Measurements from ENCODE around the gene LRIT1. TPM values are rescaled to one million over a fixed set of nuclear protein-coding genes. Genes with fewer than 3 reads are reported as not detected.

The LRIT1 gene
- total RNA-seq, 3 donors from 2014 or later: not detected

DNA sequence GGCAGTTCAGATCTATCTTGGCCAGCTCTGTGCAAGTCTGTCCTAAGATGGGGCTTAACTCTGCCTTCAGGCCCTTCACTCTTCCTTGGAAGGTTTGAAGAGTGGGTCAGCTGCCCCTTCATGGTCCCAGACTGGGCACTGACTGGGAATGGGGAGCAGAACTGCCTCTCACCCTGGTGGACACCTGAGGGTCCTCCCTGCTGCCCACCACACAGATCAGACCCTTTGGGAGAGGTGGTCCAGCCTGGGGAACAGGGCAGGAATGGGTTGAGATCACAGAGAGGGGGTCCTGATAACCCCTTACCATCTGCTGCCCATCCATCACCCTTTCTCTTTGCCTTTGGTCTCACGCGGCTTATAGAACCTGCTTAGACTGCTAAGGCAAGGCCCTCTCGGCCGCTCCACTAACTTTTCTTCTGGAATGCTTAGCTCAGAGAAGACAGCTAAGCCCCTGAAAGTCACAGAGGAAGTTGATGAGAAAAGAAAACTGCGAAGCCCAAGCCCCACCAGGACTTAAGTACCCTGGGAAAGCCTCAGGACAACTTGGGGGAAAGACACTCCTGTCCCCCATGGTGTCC is 47.4 kb downstream of the LRIT1 start:
- DNase-seq (ENCODE audit: low spot score in 2 of 2): no peak
- intact Hi-C loops (cut with DNase I; ENCODE audit: low total_unique reads): no loop called here

DNA sequence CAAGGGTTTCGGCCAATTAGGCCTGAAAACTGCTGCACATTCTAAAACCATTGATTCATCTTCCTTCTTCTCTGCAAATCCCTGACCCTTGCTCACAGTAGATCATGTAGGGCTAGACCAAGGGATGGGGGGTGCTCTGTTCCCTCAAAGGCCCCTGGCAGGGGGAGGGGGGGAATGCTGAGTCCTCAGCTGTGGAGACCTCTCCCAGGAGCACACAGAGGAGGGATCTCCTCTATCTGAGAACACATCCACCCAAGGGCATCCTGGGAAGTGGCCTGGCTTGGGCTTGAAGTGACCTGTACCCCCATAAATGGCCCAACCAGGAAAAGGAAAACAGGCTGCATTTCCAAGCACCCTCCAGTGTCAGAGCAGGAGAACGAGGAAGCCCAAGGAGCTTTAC is 48.0 kb downstream of the LRIT1 start:
- intact Hi-C loops (cut with DNase I; ENCODE audit: low total_unique reads): no loop called here

More for the DNA sequence above, 47.4 kb downstream of the LRIT1 start:
- Histone ChIP-seq H3K9me3 (no peaks in the 10 kb centered on the region), H3K4me3 (peak overlapping the region; percentile 36 to 70 (median 54)), H3K4me1 (peaks cover 0 to 11% of the 10 kb centered on the region in 2 donors), H3K36me3 (no peaks in the 10 kb centered on the region), H3K27ac (no peak overlapping the region), H3K27me3 (peaks cover 6 to 50% of the 10 kb centered on the region in 2 donors)
- TF ChIP-seq, protein P1, sequence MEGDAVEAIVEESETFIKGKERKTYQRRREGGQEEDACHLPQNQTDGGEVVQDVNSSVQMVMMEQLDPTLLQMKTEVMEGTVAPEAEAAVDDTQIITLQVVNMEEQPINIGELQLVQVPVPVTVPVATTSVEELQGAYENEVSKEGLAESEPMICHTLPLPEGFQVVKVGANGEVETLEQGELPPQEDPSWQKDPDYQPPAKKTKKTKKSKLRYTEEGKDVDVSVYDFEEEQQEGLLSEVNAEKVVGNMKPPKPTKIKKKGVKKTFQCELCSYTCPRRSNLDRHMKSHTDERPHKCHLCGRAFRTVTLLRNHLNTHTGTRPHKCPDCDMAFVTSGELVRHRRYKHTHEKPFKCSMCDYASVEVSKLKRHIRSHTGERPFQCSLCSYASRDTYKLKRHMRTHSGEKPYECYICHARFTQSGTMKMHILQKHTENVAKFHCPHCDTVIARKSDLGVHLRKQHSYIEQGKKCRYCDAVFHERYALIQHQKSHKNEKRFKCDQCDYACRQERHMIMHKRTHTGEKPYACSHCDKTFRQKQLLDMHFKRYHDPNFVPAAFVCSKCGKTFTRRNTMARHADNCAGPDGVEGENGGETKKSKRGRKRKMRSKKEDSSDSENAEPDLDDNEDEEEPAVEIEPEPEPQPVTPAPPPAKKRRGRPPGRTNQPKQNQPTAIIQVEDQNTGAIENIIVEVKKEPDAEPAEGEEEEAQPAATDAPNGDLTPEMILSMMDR (IDR thresholded peaks at IDR 0.05): no peak
- no peak for TF ChIP-seq POLR2AphosphoS5 (IDR thresholded peaks at IDR 0.05)
- no peak for TF ChIP-seq POLR2A (IDR thresholded peaks at IDR 0.05)

GRCh38 chr10:84191106-84191505 is 50.2 kb downstream of the LRIT1 start:
- TF ChIP-seq, protein P1 (IDR thresholded peaks at IDR 0.05): no peak
- TF ChIP-seq POLR2A (IDR thresholded peaks at IDR 0.05) (no peak), POLR2AphosphoS5 (IDR thresholded peaks at IDR 0.05) (no peak)
- intact Hi-C loops (cut with DNase I; ENCODE audit: low total_unique reads): no loop called here
- Histone ChIP-seq H3K9me3 (no peaks in the 10 kb centered on the region), H3K27me3 (peaks cover 6 to 42% of the 10 kb centered on the region in 2 donors), H3K4me3 (no peak overlapping the region), H3K4me1 (peaks cover 0 to 11% of the 10 kb centered on the region in 2 donors), H3K27ac (no peak overlapping the region), H3K36me3 (no peaks in the 10 kb centered on the region)
- no peak for DNase-seq (ENCODE audit: low spot score in 2 of 2)

More for the DNA sequence above, 48.0 kb downstream of the LRIT1 start:
- peaks cover 6 to 53% of the 10 kb centered on the region in 2 donors for H3K27me3 ChIP-seq
- no peak for TF ChIP-seq POLR2A (IDR thresholded peaks at IDR 0.05)
- no peak overlapping the region for H3K4me3 ChIP-seq
- H3K4me1 ChIP-seq: peaks cover 0 to 11% of the 10 kb centered on the region in 2 donors
- H3K27ac ChIP-seq: no peak overlapping the region
- H3K9me3 ChIP-seq: no peaks in the 10 kb centered on the region
- DNase-seq (ENCODE audit: low spot score in 2 of 2): no peak
- no peaks in the 10 kb centered on the region for H3K36me3 ChIP-seq

DNA sequence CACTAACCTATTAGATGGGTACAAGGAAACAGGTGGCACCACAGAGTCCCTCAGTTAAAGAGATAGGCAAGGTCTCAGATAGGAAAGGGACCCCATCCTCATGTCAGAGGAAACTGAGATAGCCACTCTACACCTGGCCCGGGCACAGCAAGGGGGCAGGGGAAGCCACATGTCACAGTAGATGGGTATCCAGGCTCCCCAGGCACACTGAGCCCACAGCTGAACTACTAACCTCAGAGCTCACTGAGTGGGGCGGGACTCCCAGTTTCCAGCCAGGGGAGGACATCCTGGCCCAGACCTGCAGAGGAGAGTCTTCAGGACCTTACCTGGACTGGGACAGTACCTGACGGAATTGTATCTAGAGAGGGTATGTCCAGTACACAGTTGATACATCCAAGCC is 50.7 kb downstream of the LRIT1 start:
- H3K9me3 ChIP-seq: no peaks in the 10 kb centered on the region
- no peak for DNase-seq (ENCODE audit: low spot score in 2 of 2)
- TF ChIP-seq POLR2A (IDR thresholded peaks at IDR 0.05): no peak
- no peak for TF ChIP-seq POLR2AphosphoS5 (IDR thresholded peaks at IDR 0.05)
- TF ChIP-seq, protein P1 (IDR thresholded peaks at IDR 0.05): no peak
- no peak overlapping the region for H3K27ac ChIP-seq
- intact Hi-C loops (cut with DNase I; ENCODE audit: low total_unique reads): no loop called here
- peaks cover 6 to 39% of the 10 kb centered on the region in 2 donors for H3K27me3 ChIP-seq
- H3K4me1 ChIP-seq: peaks cover 0 to 11% of the 10 kb centered on the region in 2 donors
- H3K36me3 ChIP-seq: no peaks in the 10 kb centered on the region
- H3K4me3 ChIP-seq: no peak overlapping the region

DNA sequence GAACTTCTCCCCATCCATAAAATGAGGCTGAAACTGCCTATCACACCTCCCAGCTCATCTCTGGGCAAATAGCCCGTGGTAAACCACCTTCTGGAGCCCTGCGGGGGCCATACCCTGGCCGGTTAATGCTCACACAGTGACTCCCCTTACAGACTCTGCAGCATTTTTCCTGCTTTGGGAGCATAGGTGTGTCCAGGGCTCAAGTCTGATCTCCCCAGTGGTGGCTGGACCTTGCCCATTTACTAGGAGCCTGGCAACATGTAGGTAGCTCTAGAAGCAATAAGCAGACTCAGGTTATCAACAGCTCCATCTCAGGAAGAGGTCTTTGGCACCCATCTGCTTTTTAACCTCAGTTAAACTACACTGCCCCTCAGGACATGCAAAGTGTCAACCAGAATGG is 52.5 kb downstream of the LRIT1 start:
- intact Hi-C loops (cut with DNase I; ENCODE audit: low total_unique reads): no loop called here
- peaks cover 0 to 28% of the 10 kb centered on the region in 2 donors for H3K27me3 ChIP-seq
- TF ChIP-seq POLR2A (IDR thresholded peaks at IDR 0.05): no peak
- TF ChIP-seq POLR2AphosphoS5 (IDR thresholded peaks at IDR 0.05): no peak
- TF ChIP-seq, protein P1 (IDR thresholded peaks at IDR 0.05): no peak
- H3K4me3 ChIP-seq: no peak overlapping the region
- H3K36me3 ChIP-seq: no peaks in the 10 kb centered on the region
- no peaks in the 10 kb centered on the region for H3K9me3 ChIP-seq
- H3K4me1 ChIP-seq: no peaks in the 10 kb centered on the region
- no peak overlapping the region for H3K27ac ChIP-seq
- no peak for DNase-seq (ENCODE audit: low spot score in 2 of 2)
